Kidney capillary endothelial cell (primary cell): ENCODE measurements around the gene SLC35C1.
"Not testable (repeated sequence)": the region's sequence is repeated elsewhere in the genome, so short reads cannot be mapped to it uniquely, and the experiment has no call there.

Experiments used
- DNase-seq: peaks from one replicate; pipeline ENCODE4 v3.0.0-alpha.2; 2018; ENCODE audit warnings: low spot score

Gene SLC35C1

GRCh38 chr11:45788887-45789286, 16.1 kb upstream of the SLC35C1 start:
- no peak for DNase-seq

GRCh38 chr11:45791524-45791923, 13.4 kb upstream of the SLC35C1 start:
- DNase-seq: no peak

- DNase-seq: no peak
Measured at GRCh38 chr11:45794169-45794568, 10.8 kb upstream of the SLC35C1 start.

- DNase-seq: no peak
Measured at GRCh38 chr11:45795379-45795778, 9.6 kb upstream of the SLC35C1 start.

- DNase-seq: no peak
Measured at GRCh38 chr11:45796461-45796861, 8.5 kb upstream of the SLC35C1 start.

- DNase-seq: no peak
Measured at GRCh38 chr11:45798793-45799441, 6.0 kb upstream of the SLC35C1 start.

GRCh38 chr11:45799562-45799961, 5.4 kb upstream of the SLC35C1 start:
- no peak for DNase-seq

- no peak for DNase-seq
Measured at GRCh38 chr11:45800261-45800660, 4.7 kb upstream of the SLC35C1 start.

GRCh38 chr11:45801723-45802315, 3.1 kb upstream of the SLC35C1 start:
- no peak for DNase-seq

GRCh38 chr11:45802531-45803317, 2.2 kb upstream of the SLC35C1 start:
- DNase-seq: no peak

GRCh38 chr11:45803971-45804760, 783 bp upstream of the SLC35C1 start:
- peak; percentile 51 for DNase-seq

- DNase-seq: peak; percentile 58
Measured at GRCh38 chr11:45805305-45806071, 539 bp downstream of the SLC35C1 start.

- no peak for DNase-seq
Measured at GRCh38 chr11:45806072-45806933, 1.4 kb downstream of the SLC35C1 start.

GRCh38 chr11:45806937-45807791, 2.2 kb downstream of the SLC35C1 start:
- DNase-seq: no peak

GRCh38 chr11:45807792-45808238, 2.9 kb downstream of the SLC35C1 start:
- no peak for DNase-seq

GRCh38 chr11:45808427-45808826, 3.5 kb downstream of the SLC35C1 start:
- DNase-seq: not testable (repeated sequence)

- no peak for DNase-seq
Measured at GRCh38 chr11:45809456-45810395, 4.8 kb downstream of the SLC35C1 start.

- no peak for DNase-seq
Measured at GRCh38 chr11:45810431-45811108, 5.6 kb downstream of the SLC35C1 start.
